Choroid plexus epithelial cell (primary cell): ENCODE results near the gene PCDHGB3.
"Not testable (repeated sequence)": the region's sequence is repeated elsewhere in the genome, so short reads cannot be mapped to it uniquely, and the experiment has no call there.

Source experiments
- DNase-seq: peaks from one replicate; pipeline ENCODE4 v3.0.0-alpha.2; 2010; ENCODE audit warnings: low read depth
- H3K4me3 ChIP-seq: 2 replicates; pipeline ENCODE4 v1.5.1; 2011; ENCODE audit warnings: low read depth, mild to moderate bottlenecking, control low read depth, low read length, moderate library complexity
- TF ChIP-seq, protein P1 (sequence below): conservative IDR thresholded peaks from 2 replicates; pipeline ENCODE4 v1.5.1; 2011; ENCODE audit warnings: low read depth, mild to moderate bottlenecking, control low read depth, inconsistent platforms, low read length, moderate library complexity

Gene PCDHGB3

DNA sequence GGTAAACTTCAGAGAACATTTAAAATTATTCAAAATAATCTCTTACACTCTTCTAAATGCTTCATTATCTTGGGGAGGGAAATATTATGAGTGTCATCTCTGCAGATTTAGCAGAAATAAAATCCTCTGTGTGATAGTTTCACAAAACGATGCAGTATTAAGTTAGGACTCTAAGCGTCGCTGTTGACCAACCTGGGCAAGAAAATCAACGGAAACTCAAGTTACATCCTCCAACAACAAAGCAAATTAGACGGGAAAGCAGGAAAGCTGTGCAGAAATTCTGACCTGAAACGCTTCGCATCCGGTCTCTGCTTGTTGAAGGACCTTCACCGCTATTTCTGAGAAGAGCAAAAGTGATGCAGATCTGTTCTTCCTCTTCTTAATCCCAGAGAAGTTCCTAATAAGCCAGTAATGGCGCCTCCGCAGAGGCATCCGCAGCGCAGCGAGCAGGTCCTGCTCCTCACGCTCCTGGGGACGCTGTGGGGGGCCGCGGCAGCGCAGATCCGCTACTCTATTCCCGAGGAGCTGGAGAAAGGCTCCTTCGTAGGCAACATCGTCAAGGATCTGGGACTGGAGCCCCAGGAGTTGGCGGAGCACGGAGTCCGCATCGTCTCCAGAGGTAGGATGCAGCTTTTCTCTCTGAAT lies 3.8 kb downstream of the PCDHGB3 start, which contains the start of gene PCDHGA6:
Gene PCDHGA6 (plus strand): TSS at position 219 of the 645 bp plus-strand sequence. CDS start 193 bp downstream, at position 412.
- DNase-seq = peak; percentile 50
- H3K4me3 ChIP-seq = peak within 1 kb of the TSS; percentile 32
- TF ChIP-seq, protein P1, sequence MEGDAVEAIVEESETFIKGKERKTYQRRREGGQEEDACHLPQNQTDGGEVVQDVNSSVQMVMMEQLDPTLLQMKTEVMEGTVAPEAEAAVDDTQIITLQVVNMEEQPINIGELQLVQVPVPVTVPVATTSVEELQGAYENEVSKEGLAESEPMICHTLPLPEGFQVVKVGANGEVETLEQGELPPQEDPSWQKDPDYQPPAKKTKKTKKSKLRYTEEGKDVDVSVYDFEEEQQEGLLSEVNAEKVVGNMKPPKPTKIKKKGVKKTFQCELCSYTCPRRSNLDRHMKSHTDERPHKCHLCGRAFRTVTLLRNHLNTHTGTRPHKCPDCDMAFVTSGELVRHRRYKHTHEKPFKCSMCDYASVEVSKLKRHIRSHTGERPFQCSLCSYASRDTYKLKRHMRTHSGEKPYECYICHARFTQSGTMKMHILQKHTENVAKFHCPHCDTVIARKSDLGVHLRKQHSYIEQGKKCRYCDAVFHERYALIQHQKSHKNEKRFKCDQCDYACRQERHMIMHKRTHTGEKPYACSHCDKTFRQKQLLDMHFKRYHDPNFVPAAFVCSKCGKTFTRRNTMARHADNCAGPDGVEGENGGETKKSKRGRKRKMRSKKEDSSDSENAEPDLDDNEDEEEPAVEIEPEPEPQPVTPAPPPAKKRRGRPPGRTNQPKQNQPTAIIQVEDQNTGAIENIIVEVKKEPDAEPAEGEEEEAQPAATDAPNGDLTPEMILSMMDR = peak; percentile 58

DNA sequence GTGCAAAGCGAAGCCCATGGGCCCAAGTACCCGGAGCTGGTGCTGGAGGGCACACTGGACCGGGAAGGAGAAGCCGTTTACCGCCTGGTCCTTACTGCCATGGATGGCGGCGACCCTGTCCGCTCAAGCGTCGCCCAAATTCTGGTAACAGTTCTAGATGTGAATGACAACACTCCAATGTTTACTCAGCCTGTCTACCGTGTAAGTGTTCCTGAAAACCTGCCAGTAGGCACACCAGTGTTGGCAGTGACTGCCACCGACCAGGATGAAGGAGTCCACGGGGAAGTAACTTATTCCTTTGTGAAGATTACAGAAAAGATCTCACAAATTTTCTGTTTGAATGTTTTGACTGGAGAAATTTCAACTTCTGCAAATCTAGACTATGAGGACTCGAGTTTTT lies 4.6 kb downstream of the PCDHGB3 start:
- TF ChIP-seq, protein P1 = no peak
- DNase-seq = no peak
- no peak overlapping the region for H3K4me3 ChIP-seq

DNA sequence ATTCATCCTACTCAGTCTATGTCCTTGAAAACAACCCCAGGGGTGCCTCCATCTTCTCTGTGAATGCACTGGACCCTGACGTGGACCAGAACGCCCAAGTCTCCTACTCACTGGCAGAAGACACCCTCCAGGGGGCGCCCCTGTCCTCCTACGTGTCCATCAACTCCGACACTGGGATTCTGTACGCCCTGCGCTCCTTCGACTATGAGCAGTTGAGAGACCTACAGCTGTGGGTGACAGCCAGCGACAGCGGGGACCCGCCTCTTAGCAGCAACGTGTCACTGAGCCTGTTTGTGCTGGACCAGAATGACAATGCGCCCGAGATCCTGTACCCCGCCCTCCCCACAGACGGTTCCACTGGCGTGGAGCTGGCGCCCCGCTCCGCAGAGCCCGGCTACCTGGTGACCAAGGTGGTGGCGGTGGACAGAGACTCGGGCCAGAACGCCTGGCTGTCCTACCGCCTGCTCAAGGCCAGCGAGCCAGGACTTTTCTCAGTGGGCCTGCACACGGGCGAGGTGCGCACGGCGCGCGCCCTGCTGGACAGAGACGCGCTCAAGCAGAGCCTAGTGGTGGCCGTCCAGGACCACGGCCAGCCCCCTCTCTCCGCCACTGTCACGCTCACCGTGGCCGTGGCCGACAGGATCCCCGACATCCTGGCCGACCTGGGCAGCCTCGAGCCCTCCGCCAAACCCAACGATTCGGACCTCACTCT lies 5.6 kb downstream of the PCDHGB3 start:
- not testable (repeated sequence) for DNase-seq, H3K4me3 ChIP-seq

GRCh38 chr5:141382469-141383294 lies 12.6 kb downstream of the PCDHGB3 start, which contains the start of gene PCDHGA7:
Gene PCDHGA7 (plus strand): TSS chr5:141382742. CDS start chr5:141382900, 158 bp downstream.
- H3K4me3 ChIP-seq = peak within 1 kb of the TSS; percentile 45
- TF ChIP-seq, protein P1 = peak; percentile 41
- DNase-seq = peak; percentile 40

DNA sequence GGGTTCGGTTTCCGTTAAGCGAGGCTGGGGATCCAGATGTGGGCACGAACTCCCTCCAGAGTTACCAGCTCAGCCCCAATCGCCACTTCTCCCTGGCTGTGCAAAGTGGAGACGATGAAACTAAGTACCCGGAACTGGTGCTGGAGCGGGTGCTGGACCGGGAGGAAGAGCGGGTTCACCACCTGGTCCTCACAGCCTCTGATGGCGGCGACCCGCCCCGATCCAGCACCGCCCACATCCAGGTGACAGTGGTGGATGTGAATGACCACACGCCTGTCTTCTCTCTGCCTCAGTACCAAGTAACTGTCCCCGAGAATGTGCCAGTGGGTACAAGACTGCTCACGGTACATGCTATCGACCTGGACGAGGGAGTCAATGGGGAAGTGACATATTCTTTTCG lies 13.3 kb downstream of the PCDHGB3 start:
- TF ChIP-seq, protein P1 = no peak
- no peak for DNase-seq
- H3K4me3 ChIP-seq = no peak overlapping the region

DNA sequence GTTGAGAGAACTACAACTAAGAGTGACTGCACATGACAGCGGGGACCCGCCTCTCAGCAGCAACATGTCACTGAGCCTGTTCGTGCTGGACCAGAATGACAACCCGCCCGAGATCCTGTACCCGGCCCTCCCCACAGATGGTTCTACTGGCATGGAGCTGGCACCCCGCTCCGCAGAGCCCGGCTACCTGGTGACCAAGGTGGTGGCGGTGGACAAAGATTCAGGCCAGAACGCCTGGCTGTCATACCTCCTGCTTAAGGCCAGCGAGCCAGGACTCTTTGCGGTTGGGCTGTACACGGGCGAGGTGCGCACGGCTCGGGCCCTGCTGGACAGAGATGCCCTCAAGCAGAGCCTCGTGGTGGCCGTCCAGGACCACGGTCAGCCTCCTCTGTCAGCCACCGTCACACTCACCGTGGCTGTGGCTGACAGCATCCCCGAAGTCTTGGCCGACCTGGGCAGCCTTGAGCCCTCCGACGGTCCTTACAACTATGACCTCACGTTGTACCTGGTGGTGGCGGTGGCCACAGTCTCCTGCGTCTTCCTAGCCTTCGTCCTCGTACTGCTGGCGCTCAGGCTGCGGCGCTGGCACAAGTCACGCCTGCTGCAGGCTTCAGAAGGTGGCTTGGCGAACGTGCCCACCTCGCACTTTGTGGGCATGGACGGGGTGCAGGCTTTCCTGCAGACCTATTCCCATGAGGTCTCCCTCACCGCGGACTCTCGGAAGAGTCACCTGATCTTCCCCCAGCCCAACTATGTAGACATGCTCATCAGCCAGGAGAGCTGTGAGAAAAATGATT lies 14.6 kb downstream of the PCDHGB3 start:
- H3K4me3 ChIP-seq = no peak overlapping the region
- TF ChIP-seq, protein P1 = no peak
- no peak for DNase-seq
